Sigmoid colon (tissue), 7 donors: ENCODE measurements around the gene NR1D1. TPM values are rescaled to one million over a fixed set of nuclear protein-coding genes. Genes with fewer than 3 reads are reported as not detected.

Experiments used
- DNase-seq: peaks from one replicate; pipeline ENCODE4 v3.0.0-alpha.2; 2019
- H3K27ac ChIP-seq, 4 donors: fragments of 200-600 bp; sonication (generic); one replicate each; pipeline ENCODE4 v1.5.1; 2016 to 2019; ENCODE audit warnings: mild to moderate bottlenecking in 1 of 4
- H3K27me3 ChIP-seq, 3 donors: fragments of 200-600 bp; sonication (generic); one replicate each; pipeline ENCODE4 v1.5.1; 2019; ENCODE audit warnings: mild to moderate bottlenecking in 1 of 3
- H3K36me3 ChIP-seq, 4 donors: fragments of 200-600 bp; sonication (generic); one replicate each; pipeline ENCODE4 v1.5.1; 2016 to 2019
- H3K4me1 ChIP-seq, 4 donors: fragments of 200-600 bp; sonication (generic); one replicate each; pipeline ENCODE4 v1.5.1; 2017 to 2019
- H3K4me3 ChIP-seq, 4 donors: fragments of 200-600 bp; sonication (generic); one replicate each; pipeline ENCODE4 v1.5.1; 2017 to 2019; ENCODE audit warnings: mild to moderate bottlenecking in 2 of 4, moderate library complexity in 1 of 4
- H3K9me3 ChIP-seq, 4 donors: fragments of 200-600 bp in 3 of 4; sonication (generic) in 3 of 4; one replicate each; pipeline versions ENCODE4 v1.5.1 to v1.6.1; 2013 to 2019
- EP300 ChIP-seq, 4 donors: sonication (generic); formaldehyde crosslinking; IDR thresholded peaks; one replicate each; pipeline ENCODE4 v1.6.1; 2017; ENCODE audit warnings: antibody characterized with exemption in 4 of 4
- POLR2A ChIP-seq, 2 donors: fragments of 450-650 bp; IDR thresholded peaks; one replicate each; pipeline ENCODE4 v1.6.1; 2016; ENCODE audit warnings: antibody characterized with exemption in 2 of 2, mild to moderate bottlenecking in 2 of 2, moderate library complexity in 2 of 2
- POLR2AphosphoS5 ChIP-seq, 4 donors: sonication (generic); formaldehyde crosslinking; IDR thresholded peaks; one replicate each; pipeline ENCODE4 v1.6.1; 2017; ENCODE audit warnings: antibody characterized with exemption in 4 of 4
- WGBS, 2 donors: extraction: QIAGEN DNeasy Blood & Tissue Kit; methylation state at CpG; one replicate each; pipeline ENCODE4 v1.1.7; 2013; 5-methylcytosine and 5-hydroxymethylcytosine counted together
- intact Hi-C: fragments of 100-400 bp; cut with DNase I; formaldehyde crosslinking; loops from one replicate; pipeline ENCODE4 v1.15.1; 2023
- polyA plus RNA-seq, 3 donors: library from polyadenylated mRNA; stranded (reverse); fragments of 200-250 nt; gene quantifications; one replicate each; pipeline ENCODE4 v1.2.3, GENCODE V29; 2013
- total RNA-seq, 4 donors: library from RNA; depleted of rRNA; stranded (reverse); fragments of >200 nt; gene quantifications; one replicate each; pipeline ENCODE4 v1.1.0, GENCODE V29; 2016
- TF ChIP-seq, protein P1 (sequence below), 4 experiments: fragments of 450-650 bp in 3 of 4; fragments of 200-600 bp in 1 of 4; IDR thresholded peaks; one replicate each; pipeline ENCODE4 v1.5.1; 2016 to 2019; ENCODE audit warnings: antibody characterized with exemption in 4 of 4, mild to moderate bottlenecking in 3 of 4, moderate library complexity in 2 of 4
- donor health status: healthy with polysubstance abuse.
- donor health status: Bipolar disorder and iron deficiency.
- donor health status: healthy.

NR1D1 gene
- total and polyA plus RNA-seq, 7 donors: 4.1 to 12.8 (median 11.4) TPM

DNA sequence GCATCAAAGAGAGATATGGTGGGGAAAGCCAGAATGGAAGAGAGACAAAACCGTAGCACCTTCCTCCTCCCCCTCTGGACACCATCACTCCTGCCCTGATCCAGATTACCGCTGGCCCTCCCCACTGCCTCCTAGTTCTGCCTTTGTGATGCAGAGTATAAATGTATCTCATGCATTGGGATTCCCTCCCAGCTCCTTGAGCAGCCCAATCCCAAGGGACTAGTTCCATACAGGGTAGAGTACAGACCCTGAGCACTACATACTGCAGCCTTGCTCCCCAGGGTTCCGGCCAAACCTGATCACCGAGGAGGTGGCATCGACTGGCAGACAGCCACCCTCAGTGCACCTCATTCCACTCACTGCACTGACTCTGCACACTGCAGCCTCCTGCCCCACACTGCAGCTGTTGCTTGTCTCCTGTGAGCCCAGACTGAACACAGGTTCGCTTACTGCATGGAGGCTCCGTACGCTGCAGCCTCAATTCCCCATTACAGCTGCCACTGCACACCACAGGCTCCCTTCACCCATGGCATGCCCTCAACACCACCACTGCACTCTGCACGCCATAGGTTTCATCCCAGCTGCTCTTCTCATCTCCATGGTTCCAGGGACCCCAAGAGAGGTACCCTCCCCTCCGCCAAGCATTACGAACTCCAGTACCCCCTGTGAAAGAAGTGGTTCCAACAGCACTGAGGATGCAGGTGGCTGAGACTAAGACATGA is 39.3 kb downstream of the NR1D1 start:
- no peaks in the 10 kb centered on the region for H3K36me3 ChIP-seq
- no peak for DNase-seq
- H3K4me1 ChIP-seq: peaks cover 0 to 69% (median 49%) of the 10 kb centered on the region in 4 donors
- H3K9me3 ChIP-seq: no peaks in the 10 kb centered on the region
- 78 to 86% methylated on average over 11 of the region's 11 CpGs for WGBS, 2 donors
- H3K4me3 ChIP-seq: no peak overlapping the region
- no peaks in the 10 kb centered on the region for H3K27me3 ChIP-seq
- TF ChIP-seq POLR2AphosphoS5 (IDR thresholded peaks at IDR 0.05): no peak
- TF ChIP-seq, protein P1, sequence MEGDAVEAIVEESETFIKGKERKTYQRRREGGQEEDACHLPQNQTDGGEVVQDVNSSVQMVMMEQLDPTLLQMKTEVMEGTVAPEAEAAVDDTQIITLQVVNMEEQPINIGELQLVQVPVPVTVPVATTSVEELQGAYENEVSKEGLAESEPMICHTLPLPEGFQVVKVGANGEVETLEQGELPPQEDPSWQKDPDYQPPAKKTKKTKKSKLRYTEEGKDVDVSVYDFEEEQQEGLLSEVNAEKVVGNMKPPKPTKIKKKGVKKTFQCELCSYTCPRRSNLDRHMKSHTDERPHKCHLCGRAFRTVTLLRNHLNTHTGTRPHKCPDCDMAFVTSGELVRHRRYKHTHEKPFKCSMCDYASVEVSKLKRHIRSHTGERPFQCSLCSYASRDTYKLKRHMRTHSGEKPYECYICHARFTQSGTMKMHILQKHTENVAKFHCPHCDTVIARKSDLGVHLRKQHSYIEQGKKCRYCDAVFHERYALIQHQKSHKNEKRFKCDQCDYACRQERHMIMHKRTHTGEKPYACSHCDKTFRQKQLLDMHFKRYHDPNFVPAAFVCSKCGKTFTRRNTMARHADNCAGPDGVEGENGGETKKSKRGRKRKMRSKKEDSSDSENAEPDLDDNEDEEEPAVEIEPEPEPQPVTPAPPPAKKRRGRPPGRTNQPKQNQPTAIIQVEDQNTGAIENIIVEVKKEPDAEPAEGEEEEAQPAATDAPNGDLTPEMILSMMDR (IDR thresholded peaks at IDR 0.05): no peak
- TF ChIP-seq POLR2A (IDR thresholded peaks at IDR 0.05): no peak
- no peak for TF ChIP-seq EP300 (IDR thresholded peaks at IDR 0.05)
- intact Hi-C loops: no loop called here
- peak overlapping the region in 3 of 4 donors; percentile 97 to 99 (median 99) for H3K27ac ChIP-seq

DNA sequence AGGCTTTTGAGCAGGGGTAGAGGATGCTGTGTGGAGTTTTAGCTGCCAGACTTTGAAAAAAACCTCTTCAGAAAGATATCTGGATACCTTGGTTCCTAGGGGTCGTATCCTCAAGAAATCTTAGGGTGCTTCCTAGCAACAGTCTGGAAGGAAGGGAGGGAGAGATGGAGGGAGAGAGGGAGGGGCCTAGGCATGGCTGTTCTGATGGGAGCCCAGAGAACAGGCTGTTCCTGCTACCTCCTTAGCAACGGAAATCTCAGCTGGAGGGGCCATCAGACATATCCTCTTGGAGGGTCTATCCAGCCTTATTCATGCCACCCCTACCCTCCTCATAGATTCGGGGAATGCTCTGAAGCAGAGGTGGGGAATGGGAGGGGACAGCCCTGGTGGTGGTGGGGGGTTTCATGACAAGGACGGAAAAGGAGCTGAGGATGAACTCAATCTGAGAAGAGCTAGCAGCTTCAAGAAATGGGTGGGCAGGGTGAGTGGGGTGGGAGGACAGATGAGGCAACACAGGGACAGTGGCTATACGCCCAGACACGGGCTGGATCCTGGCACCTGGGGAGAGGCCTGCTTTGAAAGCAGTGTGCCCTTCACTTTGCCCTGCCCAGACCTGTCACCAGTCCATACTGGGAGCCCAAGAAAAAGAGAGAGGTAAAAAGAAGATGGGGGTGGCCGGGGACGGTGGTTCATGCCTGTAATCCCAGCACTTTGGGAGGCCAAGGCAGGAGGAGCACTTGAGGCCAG is 40.5 kb downstream of the NR1D1 start:
- DNase-seq: no peak
- Histone ChIP-seq H3K9me3 (no peaks in the 10 kb centered on the region), H3K27me3 (no peaks in the 10 kb centered on the region), H3K36me3 (no peaks in the 10 kb centered on the region), H3K4me3 (no peak overlapping the region), H3K27ac (peak overlapping the region; percentile 79 to 99 (median 98)), H3K4me1 (peaks cover 0 to 59% (median 38%) of the 10 kb centered on the region in 4 donors)
- intact Hi-C loops: no loop called here
- WGBS, 2 donors: 73 to 85% methylated on average over 8 of the region's 8 CpGs
- peak in 1 of 4 donors; percentile 4 for TF ChIP-seq POLR2AphosphoS5 (IDR thresholded peaks at IDR 0.05)
- TF ChIP-seq, protein P1 (IDR thresholded peaks at IDR 0.05): no peak

DNA sequence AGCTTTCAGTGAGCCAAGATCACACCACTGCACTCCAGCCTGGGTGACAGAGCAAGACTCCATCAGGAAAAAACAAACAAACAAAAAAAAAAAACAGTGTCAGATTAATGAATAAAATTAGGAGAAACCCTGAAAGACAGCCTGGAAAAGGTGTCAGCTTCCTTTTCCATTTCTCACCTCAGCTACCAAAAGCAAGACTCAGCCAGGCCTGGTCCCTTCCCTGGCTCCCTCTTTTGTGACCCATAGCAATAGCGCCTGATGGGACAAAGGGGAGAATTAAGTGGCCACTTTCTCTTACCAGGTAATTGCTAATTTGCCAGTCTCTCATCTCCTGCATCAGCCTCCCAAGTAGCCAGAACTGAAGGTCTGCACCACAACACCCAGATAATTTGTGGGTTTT is 41.5 kb downstream of the NR1D1 start:
- Histone ChIP-seq H3K4me3 (no peak overlapping the region), H3K27me3 (no peaks in the 10 kb centered on the region), H3K27ac (peak overlapping the region; percentile 79 to 99 (median 98))

DNA sequence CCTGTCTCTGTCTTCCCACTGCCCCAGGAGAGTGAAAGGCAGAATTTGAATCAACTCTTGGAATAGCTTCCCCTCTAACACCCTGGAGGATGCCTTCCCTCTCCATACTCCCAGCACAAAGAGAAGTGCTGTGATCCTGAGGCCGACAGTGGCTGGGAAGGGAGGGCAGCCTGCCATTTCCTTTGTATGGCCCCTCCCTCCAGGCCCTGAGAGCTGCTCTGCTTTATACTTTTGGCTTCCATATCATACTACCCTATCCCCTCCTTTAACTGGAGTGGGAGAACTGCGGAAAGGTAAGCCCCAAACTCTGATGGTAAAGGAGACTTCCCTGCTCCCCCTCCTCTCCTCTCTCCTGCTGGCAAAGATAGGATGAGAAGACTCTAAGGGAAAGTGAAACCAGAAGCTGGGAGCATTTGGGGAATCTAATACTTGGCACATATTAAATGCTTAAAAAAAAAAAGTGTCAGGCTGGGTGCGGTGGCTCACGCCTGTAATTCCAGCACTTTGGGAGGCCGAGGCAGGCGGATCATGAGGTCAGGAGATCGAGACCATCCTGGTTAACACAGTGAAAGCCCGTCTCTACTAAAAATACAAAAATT is 42.1 kb downstream of the NR1D1 start:
- no peak for DNase-seq
- peaks cover 0 to 58% (median 32%) of the 10 kb centered on the region in 4 donors for H3K4me1 ChIP-seq
- H3K4me3 ChIP-seq: peak overlapping the region in 1 of 4 donors; percentile 8
- 32 to 58% methylated on average over 8 of the region's 8 CpGs for whole genome bisulfite sequencing, 2 donors
- no peaks in the 10 kb centered on the region for H3K27me3 ChIP-seq
- TF ChIP-seq POLR2AphosphoS5 (IDR thresholded peaks at IDR 0.05) (peak in 1 of 4 donors; percentile 27), EP300 (IDR thresholded peaks at IDR 0.05) (no peak), POLR2A (IDR thresholded peaks at IDR 0.05) (no peak)
- TF ChIP-seq, protein P1 (IDR thresholded peaks at IDR 0.05): no peak
- no peaks in the 10 kb centered on the region for H3K36me3 ChIP-seq
- H3K27ac ChIP-seq: peak overlapping the region; percentile 79 to 99 (median 98)
- no peaks in the 10 kb centered on the region for H3K9me3 ChIP-seq
- intact Hi-C loops: no loop called here

More for the DNA sequence above, 41.5 kb downstream of the NR1D1 start:
- TF ChIP-seq POLR2A (IDR thresholded peaks at IDR 0.05) (no peak), POLR2AphosphoS5 (IDR thresholded peaks at IDR 0.05) (no peak), EP300 (IDR thresholded peaks at IDR 0.05) (no peak)
- TF ChIP-seq, protein P1 (IDR thresholded peaks at IDR 0.05): no peak
- Histone ChIP-seq H3K4me1 (peaks cover 0 to 53% (median 28%) of the 10 kb centered on the region in 4 donors), H3K9me3 (no peaks in the 10 kb centered on the region), H3K36me3 (no peaks in the 10 kb centered on the region)
- intact Hi-C loops: no loop called here
- DNase-seq: no peak
- WGBS, 2 donors: 98 to 100% methylated on average over 1 of the region's 1 CpG
